ENCODE data around the gene XKR7.
"Not testable (repeated sequence)": the region's sequence is repeated elsewhere in the genome, so short reads cannot be mapped to it uniquely, and the experiment has no call there.

The XKR7 gene, protein sequence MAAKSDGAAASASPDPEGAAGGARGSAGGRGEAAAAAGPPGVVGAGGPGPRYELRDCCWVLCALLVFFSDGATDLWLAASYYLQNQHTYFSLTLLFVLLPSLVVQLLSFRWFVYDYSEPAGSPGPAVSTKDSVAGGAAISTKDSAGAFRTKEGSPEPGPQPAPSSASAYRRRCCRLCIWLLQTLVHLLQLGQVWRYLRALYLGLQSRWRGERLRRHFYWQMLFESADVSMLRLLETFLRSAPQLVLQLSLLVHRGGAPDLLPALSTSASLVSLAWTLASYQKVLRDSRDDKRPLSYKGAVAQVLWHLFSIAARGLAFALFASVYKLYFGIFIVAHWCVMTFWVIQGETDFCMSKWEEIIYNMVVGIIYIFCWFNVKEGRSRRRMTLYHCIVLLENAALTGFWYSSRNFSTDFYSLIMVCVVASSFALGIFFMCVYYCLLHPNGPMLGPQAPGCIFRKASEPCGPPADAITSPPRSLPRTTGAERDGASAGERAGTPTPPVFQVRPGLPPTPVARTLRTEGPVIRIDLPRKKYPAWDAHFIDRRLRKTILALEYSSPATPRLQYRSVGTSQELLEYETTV

DNA sequence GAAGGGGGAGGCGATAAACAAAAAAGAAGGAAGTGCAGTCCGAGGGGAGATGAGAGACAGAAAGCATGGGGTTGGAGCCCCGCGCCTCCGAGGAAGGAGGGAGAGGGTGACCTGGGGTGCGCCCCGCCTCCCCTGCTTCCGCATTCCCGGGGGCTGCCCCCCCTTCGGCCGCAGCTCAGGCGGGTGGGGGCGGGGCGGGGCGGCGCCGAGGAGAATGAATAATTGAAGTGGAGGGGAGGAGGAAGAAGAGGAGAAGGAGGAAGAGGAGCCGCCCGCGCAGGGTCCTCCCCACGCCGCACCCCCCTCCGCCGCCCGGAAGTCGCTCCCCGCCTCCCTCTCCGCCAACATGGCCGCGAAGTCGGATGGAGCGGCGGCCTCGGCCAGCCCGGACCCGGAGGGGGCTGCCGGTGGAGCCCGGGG lies at the start of gene XKR7:
XKR7 (plus strand) TSS at position 322 of the 420 bp plus-strand sequence; CDS start at position 347, 25 bp downstream.
- DNase-seq: no peak

DNA sequence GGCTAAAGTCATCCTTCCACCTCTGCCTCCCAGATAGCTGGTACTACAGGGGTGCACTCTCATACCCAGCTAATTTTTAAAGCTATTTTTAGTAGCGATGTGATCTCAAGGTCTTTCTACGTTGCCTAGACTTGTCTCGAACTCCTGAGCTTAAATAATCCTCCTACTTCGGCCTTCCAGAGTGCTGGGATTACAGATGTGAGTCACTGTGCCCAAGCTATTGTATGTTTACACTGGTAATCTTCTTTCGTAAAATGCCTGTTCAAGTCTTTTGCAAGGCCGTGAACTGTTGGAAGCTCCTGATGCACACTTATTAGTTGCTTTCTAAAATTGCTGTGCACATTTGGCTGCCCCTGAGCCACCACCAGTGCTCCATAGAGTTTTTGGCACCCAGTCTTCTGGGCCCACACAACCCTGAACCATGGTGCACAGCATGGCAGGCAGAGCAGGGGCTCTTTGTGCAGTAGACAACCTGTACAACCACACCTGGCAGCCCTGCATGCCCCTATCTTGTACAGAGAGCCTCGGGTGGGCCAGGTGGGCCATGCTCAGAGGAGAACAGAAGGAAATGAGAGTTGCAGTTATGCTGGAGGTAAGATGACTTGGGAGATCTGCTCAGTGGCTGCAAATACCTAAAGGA lies 49.4 kb upstream of the XKR7 start:
- no peak for DNase-seq

DNA sequence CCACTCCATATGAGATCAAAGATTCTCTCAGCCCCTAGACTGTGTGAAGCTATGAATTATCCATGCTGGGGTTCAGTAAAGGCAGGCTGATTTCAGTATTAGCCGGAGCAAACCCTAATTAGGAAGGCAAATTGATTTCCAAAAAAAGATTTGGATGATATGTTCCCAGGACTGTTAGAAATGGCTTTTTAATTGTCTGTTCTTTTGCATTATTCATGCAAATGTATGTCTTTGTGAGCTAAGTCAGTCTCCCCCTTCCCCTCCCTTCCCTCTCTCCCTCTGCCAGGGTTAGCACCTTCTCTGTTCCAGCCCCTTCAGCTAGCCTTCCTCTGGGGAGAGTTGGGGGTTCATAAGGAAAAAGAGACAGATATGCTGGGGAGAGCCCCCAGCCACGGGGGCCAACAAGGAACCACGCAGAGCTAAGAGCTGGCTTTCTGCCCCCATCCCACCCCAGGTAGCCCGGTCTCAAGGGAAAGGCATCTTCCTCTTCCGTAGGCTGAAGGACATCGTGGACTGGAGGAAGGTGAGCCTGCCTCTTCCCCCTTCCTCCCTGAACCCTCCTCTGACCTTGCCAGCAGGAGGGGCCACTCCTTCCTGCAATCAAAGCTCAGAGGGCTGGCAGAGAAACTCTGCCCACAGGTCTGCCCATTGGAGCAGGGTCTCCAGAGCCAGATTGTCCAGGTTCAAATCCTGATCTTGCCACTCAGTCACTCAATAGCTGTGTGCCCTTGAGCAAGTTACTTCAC lies 48.4 kb upstream of the XKR7 start:
- no peak for DNase-seq

DNA sequence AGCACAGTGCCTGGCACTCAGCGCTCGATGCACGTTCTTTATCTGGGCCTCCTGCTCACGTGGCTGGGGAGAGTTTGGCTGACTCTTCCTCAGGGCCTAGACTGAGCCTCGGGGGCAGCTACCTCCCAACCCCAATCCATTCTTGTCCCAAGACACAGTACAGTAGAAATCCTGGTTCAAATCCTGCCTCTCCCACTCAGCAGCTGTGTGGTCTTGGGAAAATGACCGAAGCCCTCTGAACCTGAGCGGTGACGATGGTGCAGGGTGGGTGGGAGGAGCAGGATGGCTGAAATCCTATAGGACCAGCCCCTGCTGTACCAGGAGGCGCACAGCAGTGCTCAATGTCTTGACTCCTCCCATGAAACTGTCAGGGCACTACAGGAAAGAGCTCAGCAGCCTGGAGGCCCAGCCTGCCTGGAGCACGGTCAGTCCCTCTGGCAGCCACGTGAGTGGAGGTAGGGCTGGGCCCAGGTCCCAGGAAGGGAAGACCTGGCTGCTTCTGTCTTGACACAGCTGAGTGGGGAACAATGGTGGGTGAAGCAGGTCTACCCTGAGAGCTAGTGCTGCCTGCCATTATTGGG lies 47.6 kb upstream of the XKR7 start:
- no peak for DNase-seq

DNA sequence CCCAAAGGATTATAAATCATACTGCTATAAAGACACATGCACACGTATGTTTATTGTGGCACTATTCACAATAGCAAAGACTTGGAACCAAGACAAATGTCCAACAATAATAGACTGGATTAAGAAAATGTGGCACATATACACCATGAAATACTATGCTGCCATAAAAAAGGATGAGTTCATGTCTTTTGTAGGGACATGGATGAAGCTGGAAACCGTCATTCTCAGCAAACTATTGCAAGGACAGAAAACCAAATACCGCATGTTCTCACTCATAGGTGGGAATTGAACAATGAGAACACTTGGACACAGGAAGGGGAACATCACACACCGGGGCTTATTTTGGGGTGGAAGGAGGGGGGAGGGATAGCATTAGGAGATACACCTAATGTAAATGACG lies 46.5 kb upstream of the XKR7 start:
- not testable (repeated sequence) for DNase-seq

DNA sequence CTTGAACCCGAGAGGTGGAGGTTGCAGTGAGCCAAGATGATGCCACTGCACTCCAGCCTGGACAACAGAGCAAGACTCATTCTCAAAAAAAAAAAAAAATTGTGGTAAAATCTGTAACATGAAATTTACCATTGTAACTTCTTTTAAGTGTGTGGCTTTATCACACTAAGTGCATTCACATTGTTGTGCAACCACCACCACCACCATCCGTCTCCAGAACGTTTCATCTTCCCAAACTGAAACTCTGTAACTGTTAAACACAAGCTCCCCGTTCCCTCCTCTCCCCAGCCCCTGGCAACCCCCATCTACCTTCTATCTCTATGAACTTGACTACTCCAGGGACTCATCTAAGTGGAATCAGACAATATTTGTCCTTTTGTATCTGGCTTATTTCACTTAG lies 45.8 kb upstream of the XKR7 start:
- DNase-seq: no peak

DNA sequence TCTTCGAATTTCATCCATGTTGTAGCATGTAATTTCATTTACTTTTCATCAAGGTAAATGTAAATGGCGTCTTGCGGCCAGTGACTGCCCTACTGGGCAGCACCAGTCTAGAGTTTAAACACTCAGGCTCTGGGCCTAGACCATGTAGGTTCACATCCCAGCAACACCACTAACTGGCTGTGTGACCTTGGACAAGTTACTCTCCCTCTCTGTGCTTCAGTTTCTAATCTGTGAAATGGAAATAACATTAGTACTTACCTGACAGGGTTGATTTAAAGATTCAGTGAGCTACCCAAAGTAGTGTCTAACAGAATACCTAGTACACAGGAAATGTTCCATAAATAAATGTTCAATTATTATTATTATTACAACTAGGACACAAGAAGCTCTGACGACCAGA lies 45.4 kb upstream of the XKR7 start:
- no peak for DNase-seq

DNA sequence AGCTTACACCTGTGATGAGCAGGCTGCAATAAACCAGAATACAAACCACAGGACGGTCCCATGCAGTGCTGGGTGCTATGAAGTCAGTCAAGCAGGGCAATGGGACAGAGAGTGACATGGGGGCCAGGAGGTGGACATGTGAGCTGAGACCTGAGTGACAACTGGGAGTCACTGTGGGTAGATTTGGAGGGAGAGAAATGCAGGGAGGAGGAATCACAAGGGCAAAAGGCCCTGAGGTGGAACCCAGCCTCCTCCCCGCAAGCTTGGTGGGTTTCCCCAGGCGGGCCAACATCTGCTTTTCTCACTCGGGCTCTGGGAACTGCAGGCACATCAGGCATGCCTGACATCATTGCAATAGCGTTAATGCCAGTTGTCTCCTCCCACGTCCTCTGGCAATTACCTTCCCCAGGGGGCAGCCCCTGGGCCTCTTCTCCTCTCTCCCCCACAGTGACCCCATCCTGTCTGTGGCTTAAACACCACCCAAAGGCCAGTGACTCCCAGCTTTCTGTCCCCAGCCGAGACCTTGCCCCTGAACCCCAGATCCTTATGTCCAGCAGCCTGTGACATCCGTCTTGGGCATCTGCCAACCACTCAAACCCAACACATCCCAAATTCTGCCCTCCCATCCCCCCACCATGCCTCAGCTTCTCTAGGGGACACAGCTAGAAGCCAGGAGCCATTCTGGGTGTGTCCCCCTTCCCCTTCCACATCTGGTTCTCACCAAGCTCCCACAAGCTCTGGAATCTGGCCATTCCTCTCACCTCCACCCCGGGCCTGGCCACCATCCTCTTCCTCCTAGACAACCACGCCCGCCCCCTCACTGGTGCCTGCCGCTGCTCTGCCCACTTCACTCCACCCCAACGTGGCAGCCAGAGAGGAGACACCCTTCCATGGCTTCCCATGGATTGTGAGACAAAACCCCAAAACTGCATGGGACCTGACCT lies 44.3 kb upstream of the XKR7 start:
- DNase-seq: no peak

DNA sequence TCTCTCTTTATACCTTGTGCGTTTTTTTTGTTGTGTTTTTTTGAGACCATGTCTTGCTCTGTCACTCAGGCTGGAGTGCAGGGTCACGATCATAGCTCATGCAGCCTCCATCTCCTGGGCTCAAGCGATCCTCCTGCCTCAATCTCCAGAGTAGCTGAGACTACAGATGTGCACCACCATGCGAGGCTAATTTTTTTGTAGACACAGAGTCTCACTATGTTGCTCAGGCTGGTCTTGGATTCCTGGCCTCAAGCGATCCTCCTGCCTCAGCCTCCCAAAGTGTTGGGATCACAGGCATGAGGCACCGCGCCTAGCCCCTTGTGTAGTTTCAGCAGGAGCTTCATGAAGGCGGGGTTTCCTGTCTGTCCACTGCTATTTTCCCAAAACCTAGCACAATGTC lies 43.4 kb upstream of the XKR7 start:
- no peak for DNase-seq

DNA sequence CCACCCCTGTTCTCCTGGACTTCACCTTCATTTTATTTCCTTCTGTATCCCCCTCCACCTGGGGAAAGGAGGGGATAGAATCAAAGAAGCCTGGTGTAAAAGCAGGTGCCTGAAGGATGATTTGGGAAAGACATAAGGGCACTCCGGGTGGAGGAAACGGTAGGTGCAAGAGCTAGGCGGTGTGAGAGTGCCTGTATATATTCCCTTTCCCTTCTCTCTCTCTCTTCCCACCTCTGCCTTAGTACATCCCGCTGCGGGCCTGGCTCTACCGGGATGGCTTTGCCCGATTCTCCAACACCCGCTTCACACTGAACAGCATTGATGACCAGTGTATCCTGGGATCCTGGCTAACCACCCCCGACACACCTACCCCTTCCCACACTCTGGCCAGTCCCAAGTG lies 42.3 kb upstream of the XKR7 start:
- DNase-seq: no peak

DNA sequence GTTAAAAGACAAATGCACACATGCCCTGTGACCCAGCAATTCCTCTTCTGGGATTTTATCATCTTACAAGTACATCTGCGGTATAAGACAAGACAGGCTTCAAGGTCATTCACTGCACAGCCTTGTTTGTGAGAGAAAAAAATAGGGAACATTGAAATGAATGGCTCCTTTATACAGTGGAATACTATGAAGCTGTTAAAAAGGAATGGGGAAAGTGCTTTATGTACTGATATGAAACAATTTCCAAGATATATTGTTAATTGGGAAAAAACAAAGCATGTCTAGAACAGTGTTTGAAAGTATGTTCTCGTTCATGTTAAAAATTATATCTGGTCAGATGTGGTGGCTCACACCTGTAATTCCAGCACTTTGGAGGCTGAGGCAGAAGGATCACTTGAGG lies 41.5 kb upstream of the XKR7 start:
- no peak for DNase-seq

DNA sequence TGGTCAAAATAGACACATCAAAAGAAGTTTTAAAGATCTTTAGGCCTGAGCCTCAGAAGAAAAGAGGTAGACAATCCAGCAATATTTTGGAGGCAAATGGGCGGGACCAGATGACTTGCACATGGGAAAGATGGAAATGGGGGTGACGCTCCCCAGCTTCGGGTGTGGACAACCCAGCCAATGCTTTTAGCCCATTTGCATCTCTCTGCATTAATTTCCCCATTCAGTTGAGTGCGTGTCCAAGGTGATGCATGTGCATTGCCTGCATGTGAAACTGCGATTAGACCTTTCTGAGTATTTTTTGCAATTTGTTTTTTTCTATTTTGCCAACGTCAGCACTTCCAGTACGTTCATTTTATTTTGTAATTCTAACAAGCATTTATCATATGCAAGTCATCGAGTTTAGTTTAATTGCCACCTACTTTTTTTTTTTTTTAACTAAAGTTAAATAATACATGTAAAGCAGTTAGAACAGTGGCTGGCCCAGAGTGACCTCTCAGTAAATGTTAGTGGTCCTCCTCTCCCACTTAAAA lies 40.3 kb upstream of the XKR7 start:
- DNase-seq: no peak

DNA sequence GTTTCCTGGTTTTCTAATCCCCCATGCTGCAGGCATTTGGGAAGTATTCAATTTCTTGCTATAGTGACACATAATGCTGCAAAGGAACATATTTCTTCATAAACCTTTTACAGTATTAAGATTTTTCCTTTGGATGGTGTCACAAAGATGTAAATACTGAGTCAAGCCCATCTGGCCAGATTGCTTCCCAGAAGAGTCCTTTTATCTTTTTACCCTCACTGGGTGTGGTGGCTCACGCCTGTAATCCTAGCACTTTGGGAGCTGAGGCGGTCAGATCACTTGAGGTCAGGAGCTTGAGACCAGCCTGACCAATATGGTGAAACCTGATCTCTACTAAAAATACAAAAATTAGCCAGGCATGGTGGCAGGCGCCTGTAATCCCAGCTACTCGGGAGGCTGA lies 38.3 kb upstream of the XKR7 start:
- DNase-seq: not testable (repeated sequence)

DNA sequence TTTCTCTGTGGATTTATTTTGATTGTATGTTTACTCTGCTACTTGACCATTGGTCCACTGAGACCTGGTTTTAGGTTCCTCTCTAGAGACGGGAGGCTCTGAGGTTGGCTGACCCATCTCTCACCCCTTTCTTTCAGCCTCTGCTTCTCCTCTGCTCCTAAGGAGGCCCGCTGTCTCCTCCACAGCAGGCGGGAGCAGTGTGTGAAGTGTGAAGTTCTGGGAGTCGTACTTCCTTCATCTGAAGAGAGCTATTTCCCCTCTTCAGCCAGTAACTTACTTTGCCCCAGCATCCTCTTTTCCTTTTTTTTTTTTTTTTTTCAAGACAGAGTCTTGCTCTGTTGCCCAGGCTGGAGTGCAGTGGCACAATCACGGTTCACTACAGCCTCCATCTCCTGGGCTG lies 37.2 kb upstream of the XKR7 start:
- no peak for DNase-seq

DNA sequence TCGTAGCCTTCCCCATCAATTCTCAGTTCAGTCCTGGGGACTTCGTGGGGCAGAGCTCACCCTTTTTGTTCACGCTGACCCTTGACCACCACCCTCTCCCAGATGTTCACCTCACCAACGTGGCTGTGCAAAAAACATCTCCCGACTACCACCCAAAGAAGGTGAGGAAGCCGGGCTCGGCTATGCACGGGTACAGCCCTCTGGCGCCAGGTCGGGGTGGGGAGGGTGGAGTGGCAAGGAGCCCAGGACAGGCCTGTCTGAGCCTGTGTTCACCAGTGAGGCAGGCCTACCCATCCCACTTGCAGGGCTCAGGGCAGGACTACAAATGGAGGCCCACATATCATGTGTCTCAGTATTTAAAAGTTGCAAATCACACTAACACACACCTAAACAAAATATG lies 34.3 kb upstream of the XKR7 start:
- no peak for DNase-seq

DNA sequence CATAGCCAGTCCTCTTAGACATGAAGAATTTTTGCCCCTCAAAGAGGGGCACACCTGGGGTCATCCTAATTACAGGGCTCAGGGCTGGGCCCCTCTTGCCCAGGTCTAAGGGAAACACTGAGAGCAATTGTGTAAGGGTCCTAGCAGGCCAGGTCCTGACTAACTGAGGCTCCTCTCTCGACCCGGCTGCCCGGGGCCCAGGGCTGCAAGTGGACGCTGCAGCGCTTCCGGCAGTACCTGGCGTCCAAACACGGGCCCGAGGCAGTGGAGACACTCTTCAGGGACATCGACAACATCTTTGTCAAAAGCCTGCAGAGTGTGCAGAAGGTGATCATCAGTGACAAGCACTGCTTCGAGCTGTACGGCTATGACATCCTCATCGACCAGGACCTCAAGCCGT lies 33.5 kb upstream of the XKR7 start:
- no peak for DNase-seq

DNA sequence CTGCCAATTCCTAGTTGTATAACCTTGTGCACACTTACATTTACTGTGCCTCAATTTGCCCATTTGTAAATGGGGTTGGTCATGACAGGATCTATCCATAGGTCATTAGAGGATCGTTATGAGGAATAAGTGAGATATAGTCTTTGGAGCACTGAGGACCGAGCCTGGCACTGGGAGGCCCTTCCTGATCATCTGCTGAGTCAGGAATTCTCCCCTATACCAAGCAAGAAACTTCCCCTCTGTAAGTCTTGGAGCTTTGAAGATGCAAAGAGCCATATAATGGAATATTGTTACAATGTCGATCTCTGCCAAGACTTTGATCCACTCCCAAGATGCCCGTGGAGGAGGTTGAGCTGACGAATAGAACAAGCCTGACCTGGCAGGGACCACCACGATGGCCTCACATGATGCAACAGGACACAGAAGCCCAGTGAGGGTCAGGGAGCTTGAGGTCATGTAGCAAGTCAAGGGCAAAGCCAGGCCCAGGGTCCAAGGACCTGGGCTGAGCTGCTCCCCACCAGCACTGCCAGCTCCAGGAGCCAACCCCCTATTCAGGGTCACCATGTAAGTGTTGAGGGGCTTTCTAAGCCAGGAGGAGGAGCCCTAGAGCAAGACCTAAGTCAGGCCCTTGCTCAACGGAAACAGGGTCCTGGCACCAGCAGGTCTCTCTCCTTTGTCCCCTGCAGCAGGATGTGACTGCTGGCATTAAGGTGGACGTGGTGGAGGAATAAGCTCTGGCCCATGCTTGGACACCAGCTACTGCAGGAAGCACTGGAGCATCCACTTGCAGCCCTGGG lies 32.8 kb upstream of the XKR7 start:
- no peak for DNase-seq

DNA sequence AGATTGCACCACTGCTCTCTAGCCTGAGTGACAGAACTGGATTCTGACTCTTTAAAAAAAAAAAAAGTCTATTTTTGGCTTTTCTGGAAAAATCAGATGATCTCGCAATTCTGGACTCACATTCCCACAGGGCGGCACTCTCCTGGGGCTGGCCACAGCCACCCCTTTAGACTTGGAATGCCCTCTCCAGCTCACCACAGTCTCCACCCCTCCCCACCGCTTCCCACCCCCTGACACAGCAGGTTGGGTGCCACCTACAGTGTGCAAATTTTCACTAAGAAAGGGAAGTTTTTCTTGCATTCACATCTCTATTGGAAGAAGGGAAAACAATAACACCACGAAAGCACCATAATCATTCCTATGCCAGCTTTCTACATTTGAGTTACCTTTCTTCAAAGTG lies 31.5 kb upstream of the XKR7 start:
- no peak for DNase-seq

DNA sequence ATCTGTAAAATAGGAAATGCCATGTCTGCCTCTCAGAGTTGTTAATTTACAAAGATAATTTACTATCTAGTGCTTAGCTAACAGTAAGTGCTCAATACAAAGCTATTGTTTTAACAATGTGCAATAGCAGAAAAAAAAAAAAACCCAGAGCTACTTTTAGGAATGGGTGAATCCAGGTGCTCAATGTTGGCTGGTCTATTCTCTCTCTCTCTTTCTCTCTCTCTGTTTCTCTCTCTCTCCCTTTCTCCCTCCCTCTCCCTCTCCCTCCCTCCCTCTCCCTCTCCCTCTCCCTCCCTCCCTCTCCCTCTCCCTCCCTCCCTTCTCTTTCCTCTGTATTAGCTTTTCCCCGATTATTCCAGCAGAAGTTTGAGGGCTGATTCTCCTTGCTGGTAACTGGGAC lies 30.1 kb upstream of the XKR7 start:
- DNase-seq: no peak

DNA sequence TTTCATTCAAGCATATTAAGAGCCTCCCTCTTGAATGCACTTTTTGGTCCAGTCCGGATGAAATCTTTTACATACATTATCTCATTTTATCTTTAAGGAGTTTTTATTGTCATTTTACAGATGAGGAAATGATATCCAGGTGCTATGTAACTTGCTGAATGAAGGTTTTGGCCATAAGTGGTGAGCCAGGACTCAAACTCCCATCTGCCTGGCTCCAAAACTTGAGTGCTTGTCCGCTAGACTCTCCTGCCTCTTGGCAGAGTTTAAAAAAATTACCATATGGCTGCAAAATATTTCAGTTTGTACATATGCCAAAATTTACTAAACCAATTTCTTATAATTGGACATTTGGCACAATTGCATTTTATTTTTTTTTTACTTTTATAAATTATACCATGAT lies 28.3 kb upstream of the XKR7 start:
- no peak for DNase-seq

DNA sequence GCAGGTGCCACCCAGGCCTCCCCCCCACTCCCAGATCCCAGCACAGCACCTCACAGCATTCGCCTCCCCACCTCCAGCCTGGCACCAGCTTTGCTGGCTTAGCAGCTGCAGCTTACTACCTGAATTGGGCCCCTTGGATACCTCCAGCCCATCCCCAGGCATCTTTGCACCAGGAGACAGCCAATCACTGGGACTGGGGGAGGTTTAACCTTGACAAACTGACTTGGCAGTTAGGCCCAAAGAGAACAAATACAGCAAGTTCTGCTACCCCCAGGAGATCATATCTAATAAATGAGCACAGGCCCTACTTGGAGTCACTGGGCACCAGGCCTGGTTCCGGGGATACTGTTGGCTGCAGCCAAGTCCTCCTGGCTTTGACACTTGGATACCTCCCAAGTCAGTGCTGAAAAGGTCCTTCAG lies 24.9 kb upstream of the XKR7 start:
- DNase-seq: no peak
